ENCODE data around the gene CNKSR3.

CNKSR3 gene

GRCh38 chr6:154440422-154441043, 70.0 kb downstream of the CNKSR3 start:
- no peak for ATAC-seq
- no peak for TF ChIP-seq ZNF8 (CRISPR knock-in tag; IDR thresholded peaks at IDR 0.05)
- no peak for TF ChIP-seq ARNTL (CRISPR knock-in tag; IDR thresholded peaks at IDR 0.05; ENCODE audit: borderline replicate concordance, low read depth)
- no peak for TF ChIP-seq SNAI2 (CRISPR knock-in tag; IDR thresholded peaks at IDR 0.05)
- no peak for TF ChIP-seq ESRRG (CRISPR knock-in tag; IDR thresholded peaks at IDR 0.05)
- no peak for TF ChIP-seq ISL1 (CRISPR knock-in tag; IDR thresholded peaks at IDR 0.05)
- TF ChIP-seq GLIS3 (CRISPR knock-in tag; IDR thresholded peaks at IDR 0.05): no peak
- TF ChIP-seq ZNF565 (CRISPR knock-in tag; conservative IDR thresholded peaks at IDR 0.05; ENCODE audit: low read depth): no peak
- no peak for TF ChIP-seq CREB5 (CRISPR knock-in tag; IDR thresholded peaks at IDR 0.05; ENCODE audit: low read depth)
- no peak for TF ChIP-seq ZFP30 (CRISPR knock-in tag; IDR thresholded peaks at IDR 0.05)
- no peak for TF ChIP-seq PPARA (CRISPR knock-in tag; IDR thresholded peaks at IDR 0.05; ENCODE audit: borderline replicate concordance)
- TF ChIP-seq, protein P1, sequence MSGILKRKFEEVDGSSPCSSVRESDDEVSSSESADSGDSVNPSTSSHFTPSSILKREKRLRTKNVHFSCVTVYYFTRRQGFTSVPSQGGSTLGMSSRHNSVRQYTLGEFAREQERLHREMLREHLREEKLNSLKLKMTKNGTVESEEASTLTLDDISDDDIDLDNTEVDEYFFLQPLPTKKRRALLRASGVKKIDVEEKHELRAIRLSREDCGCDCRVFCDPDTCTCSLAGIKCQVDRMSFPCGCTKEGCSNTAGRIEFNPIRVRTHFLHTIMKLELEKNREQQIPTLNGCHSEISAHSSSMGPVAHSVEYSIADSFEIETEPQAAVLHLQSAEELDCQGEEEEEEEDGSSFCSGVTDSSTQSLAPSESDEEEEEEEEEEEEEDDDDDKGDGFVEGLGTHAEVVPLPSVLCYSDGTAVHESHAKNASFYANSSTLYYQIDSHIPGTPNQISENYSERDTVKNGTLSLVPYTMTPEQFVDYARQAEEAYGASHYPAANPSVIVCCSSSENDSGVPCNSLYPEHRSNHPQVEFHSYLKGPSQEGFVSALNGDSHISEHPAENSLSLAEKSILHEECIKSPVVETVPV (CRISPR knock-in tag; IDR thresholded peaks at IDR 0.05): no peak
- no peak for TF ChIP-seq BACH2 (CRISPR knock-in tag; IDR thresholded peaks at IDR 0.05; ENCODE audit: borderline replicate concordance)
- TF ChIP-seq TSHZ2 (CRISPR knock-in tag; IDR thresholded peaks at IDR 0.05): no peak
- no peak for TF ChIP-seq ZNF70 (CRISPR knock-in tag; IDR thresholded peaks at IDR 0.05)
- no peak for TF ChIP-seq TOX (CRISPR knock-in tag; IDR thresholded peaks at IDR 0.05; ENCODE audit: borderline replicate concordance)
- TF ChIP-seq ZFP3 (CRISPR knock-in tag; IDR thresholded peaks at IDR 0.05): no peak

DNA sequence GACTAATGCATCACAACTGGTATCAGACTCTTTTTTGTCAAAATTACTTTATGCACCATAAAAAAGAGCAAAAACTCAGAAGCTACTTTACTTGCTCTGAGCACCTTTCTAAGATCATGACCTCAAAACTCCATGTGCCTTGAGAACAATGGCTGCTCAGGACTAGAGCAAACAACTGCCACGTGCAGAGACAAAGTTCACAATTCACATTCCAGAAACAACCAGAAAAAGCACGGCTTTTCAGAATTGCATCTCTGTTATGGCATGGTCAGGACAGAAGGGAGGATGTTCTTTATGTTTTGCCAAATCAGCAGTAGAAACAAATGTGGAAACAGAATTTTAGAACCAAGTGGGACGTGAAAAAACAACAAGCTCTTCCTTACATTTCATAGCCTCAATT, 70.5 kb downstream of the CNKSR3 start:
- ATAC-seq: no peak
- TF ChIP-seq ARNTL (CRISPR knock-in tag; IDR thresholded peaks at IDR 0.05; ENCODE audit: borderline replicate concordance, low read depth): no peak
- TF ChIP-seq ZNF8 (CRISPR knock-in tag; IDR thresholded peaks at IDR 0.05): no peak
- TF ChIP-seq TSHZ2 (CRISPR knock-in tag; IDR thresholded peaks at IDR 0.05): no peak
- no peak for TF ChIP-seq PPARA (CRISPR knock-in tag; IDR thresholded peaks at IDR 0.05; ENCODE audit: borderline replicate concordance)

- TF ChIP-seq CSDC2 (CRISPR knock-in tag; IDR thresholded peaks at IDR 0.05) (no peak), ARNTL (CRISPR knock-in tag; IDR thresholded peaks at IDR 0.05; ENCODE audit: borderline replicate concordance, low read depth) (no peak), ZNF565 (CRISPR knock-in tag; conservative IDR thresholded peaks at IDR 0.05; ENCODE audit: low read depth) (no peak), ZC3H10 (CRISPR knock-in tag; IDR thresholded peaks at IDR 0.05) (no peak), TOX (CRISPR knock-in tag; IDR thresholded peaks at IDR 0.05; ENCODE audit: borderline replicate concordance) (no peak), PATZ1 (CRISPR knock-in tag; IDR thresholded peaks at IDR 0.05; ENCODE audit: borderline replicate concordance) (no peak), ZNF70 (CRISPR knock-in tag; IDR thresholded peaks at IDR 0.05) (no peak), PPARA (CRISPR knock-in tag; IDR thresholded peaks at IDR 0.05; ENCODE audit: borderline replicate concordance) (no peak), ZFP30 (CRISPR knock-in tag; IDR thresholded peaks at IDR 0.05) (no peak), RARB (CRISPR knock-in tag; IDR thresholded peaks at IDR 0.05) (no peak), ZFP3 (CRISPR knock-in tag; IDR thresholded peaks at IDR 0.05) (no peak), SNAI2 (CRISPR knock-in tag; IDR thresholded peaks at IDR 0.05) (no peak), BACH2 (CRISPR knock-in tag; IDR thresholded peaks at IDR 0.05; ENCODE audit: borderline replicate concordance) (no peak), ESRRG (CRISPR knock-in tag; IDR thresholded peaks at IDR 0.05) (no peak)
These were observed 71.5 kb downstream of the CNKSR3 start for GRCh38 chr6:154438882-154439415.

More at GRCh38 chr6:154438882-154439415, 71.5 kb downstream of the CNKSR3 start:
- ATAC-seq: no peak

Measured in SK-N-SH treated with all-trans-retinoic acid at 6 μM for 48 hours (cell line).